OCI-M1 (cell line): ENCODE measurements around the gene MRPS7.
"Not testable (repeated sequence)": the region's sequence is repeated elsewhere in the genome, so short reads cannot be mapped to it uniquely, and the experiment has no call there.

ENCODE experiments used
- DNase-seq: peaks from one replicate; lab custom pipeline; 2025; lab: John Stamatoyannopoulos, UW

The MRPS7 gene

DNA sequence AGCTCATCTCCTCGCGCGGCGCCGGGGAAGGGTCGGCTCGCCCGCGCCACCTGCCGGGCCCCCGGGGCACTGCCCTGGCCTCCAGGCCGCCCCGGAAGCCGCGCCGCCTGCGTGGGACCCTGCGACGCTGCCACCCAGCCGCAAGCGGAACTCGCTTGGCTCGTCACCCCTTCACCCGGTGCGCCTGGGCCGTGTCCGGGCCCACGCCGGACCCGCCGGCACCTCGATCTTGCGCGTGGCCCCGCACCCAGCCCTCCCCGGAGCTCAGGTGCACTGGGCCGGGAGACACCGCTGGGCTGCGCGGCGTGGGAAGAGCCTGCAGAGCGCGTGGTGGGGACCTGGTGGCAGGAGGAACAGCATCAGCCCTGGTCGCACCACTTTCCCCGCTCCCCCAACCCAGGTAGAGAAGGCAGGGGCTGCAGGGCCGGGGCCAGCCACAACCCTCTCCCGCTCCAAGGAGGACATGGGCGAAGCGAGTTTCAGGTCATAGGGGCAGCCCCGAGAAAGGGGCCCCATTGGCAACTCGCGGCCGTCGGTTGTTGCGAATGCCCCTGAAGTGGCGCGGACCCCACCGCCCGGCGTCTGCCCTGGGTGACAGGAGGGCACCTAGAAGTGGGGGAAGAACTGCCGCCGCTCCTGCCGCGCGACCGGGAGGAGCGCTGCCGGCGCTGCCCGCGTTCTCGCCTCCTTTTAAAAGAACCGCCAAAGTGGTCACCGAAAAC, 9.7 kb downstream of the MRPS7 start:
- DNase-seq = peak; percentile 89

DNA sequence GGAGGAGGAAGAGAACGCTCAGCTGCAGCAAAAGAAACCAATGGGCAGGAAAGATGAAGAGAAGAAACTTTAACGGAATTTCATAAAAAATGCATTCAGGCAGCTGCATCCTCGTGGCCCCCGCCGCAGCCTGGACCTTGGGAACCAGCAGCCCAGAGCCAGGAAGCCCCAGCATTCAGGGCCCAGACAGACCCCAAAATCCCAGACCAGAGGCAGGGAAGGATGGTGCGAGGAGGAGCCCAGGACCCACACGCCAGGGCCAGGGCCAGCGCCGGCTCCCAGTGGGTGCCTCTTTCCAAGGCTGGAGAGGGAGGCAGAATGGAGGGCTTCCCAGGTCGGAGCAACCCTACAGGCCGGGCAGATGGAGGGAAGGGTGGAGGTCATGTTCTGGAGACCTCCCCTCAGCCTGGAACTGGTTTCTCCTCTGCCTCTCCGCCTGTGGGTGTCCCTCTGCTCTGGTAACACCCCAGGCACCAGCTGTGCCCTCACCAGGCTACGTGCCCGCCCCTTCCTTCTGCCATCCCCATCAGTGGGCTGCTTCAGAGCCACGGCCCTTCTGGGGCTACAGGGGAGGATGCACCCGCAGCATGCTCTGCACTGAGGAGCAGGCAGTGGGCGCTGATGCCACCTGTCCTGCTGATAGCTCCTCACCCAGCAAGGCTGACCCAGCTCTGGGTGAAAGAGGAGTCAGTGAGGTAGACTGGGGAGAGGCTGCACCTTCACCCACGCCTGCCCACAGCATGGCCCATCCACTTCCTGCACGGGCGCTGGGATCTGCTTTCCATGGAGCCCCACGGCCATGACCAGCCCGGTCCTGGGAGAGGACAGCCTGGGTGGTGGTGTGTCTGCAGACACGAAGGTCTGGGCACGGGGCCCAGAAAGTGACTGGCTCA, 10.5 kb downstream of the MRPS7 start:
- no peak for DNase-seq

DNA sequence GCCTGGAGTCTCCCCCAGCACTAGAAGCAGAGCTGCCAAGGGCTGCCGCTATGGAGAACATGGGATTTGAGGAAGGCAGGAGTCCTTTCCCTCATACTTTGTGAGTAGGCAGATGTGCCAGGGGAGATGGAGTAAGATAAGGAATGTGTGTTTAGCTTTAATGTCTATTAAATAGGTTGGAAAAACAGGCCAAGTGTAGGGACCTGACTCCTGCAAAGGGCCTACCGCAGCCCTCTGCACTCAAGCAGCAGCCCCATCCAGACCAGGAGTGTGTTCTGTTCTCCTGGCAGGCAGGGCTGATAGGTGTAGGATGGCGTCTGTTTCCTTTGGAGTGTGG, 11.1 kb downstream of the MRPS7 start:
- no peak for DNase-seq

DNA sequence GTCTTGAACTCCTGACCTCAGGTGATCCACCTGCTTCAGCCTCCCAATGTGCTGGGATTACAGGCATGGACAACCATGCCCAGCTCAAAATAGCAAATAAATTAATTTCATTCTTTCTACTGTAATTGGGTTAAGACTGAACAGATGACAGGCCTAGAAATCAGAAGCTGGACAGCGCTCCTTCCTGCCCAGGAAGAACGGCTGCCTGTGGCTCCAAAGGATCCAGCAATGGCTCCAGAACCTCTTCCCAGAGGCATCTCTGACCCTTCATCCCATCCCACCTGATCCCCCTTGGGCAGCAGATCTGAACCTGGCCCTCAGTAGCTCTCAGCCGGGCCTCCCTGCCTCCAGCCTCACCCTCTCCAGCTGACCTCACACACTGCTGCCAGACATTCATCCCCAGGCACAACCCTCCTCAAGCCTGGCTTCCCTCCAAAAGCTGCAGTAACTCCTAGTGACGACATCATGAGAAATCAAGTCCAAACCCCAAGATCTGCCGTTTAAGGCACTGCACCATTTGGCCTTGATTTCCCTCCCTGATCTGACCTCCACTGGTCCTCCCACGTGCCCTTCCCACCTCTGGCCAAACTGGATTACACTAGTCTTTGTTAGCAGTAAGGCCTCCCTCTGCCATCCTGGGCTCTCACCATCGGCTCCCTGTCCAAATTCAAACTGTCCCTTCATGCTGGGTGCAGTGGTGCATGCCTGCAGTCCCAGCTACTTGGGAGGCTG, 12.5 kb downstream of the MRPS7 start:
- DNase-seq = peak; percentile 9

DNA sequence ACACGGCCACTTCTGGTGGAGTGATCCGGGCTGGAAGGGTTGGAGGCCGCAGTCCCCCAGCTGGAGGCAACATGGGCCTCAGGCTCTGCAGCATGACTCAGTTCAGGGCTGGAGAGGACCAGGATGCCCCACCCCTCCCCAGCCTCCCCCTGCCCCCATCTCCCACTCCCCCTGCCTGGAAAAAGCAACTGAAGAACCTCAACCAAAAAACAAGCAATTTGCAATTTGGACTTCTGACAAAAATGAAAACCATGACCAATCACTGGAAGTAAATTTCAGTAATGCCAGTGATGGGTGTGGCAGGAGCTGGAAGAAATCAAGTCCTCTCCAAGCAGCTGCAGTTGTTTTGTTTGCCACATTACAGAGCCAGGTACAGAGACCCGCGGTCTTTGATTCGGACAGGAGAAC, 16.0 kb downstream of the MRPS7 start:
- no peak for DNase-seq

DNA sequence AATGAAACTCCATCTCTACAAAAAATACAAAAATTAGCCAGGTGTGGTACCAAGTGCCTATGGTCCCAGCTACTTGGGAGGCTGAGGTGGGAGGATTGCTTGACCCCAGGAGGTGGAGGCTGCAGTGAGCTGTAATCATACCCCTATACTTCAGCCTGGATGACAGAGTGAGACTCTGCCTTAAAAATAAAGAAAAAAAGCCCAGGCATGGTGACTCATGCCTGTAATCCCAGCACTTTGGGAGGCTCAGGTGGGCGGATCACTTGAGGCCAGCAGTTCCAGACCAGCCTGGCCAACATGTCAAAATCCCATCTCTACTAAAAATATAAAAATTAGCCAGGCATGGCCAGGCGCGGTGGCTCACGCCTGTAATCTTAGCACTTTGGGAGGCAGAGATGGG, 18.5 kb downstream of the MRPS7 start:
- DNase-seq = not testable (repeated sequence)

DNA sequence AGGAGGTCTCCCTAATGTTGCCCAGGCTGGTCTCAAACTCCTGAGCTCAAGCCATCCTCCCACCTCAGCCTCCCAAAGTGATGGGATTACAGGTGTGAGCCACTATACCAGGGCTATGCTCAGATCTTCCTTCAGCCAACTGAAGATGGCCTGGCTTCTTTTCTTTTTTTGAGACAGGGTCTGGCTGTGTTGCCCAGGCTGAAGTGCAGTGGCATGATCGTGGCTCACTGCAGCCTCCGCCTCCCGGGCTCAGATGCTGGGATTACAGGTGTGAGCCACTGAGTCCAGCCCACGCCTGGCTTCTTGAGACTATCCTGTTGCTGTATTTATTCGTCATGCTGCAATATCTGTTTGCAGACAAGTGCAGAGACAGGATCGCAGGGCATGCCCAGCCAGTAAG, 23.4 kb downstream of the MRPS7 start:
- no peak for DNase-seq

DNA sequence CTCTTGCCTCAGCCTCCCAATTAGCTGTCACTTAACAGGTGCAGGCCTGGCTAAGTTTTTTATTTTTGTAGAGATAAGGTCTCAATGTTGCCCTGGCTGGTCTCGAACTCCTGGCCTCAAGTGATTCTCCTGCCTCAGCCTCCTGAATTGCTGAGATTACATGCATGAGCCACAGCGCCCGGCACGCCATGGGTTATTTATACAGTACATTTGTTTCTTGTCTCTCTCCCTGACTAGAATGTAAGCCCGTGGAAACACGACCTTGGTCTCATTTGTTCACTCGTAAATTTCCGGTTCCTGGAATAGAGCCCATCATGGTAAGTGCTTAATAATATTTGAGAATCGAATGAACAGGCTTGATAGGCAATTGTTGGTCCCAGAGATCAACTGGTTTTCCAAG, 25.5 kb downstream of the MRPS7 start:
- DNase-seq = no peak

DNA sequence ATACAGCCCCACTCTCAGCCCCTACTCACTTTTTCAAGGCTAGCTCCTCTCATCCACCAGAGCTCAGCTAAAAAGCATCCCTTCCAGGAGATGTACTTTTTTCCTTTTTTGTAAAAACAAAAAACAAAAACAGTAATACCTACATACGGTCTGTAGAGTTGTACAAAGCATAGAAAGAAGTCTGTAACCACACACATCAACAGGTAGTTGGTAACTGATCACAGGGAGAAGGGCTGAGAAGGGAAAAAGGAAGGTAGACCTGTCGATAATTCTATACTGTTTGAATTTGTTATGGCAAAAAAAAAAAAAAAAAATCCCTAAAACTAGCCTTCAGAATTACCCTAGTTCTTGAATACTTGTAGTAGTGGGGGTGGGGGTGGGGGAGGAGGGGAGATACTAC, 26.7 kb downstream of the MRPS7 start:
- DNase-seq = no peak

DNA sequence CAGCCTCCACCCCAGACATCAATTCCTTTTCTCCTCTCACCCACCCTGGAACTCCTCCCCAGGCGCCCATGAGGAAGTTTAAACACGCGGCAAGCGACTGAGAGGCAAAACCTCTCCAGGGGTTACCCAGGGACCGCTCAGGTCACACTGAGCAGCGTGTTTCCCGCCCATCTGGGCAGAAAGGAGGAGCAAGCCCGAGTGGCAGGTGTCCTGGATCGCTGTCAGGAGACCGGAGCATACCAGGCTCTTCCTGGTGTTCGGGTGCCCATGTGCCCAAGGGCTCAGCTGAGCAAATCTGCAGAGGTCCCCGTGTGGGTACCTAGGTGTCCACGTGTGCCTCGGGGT, 27.1 kb downstream of the MRPS7 start:
- DNase-seq = peak; percentile 59

DNA sequence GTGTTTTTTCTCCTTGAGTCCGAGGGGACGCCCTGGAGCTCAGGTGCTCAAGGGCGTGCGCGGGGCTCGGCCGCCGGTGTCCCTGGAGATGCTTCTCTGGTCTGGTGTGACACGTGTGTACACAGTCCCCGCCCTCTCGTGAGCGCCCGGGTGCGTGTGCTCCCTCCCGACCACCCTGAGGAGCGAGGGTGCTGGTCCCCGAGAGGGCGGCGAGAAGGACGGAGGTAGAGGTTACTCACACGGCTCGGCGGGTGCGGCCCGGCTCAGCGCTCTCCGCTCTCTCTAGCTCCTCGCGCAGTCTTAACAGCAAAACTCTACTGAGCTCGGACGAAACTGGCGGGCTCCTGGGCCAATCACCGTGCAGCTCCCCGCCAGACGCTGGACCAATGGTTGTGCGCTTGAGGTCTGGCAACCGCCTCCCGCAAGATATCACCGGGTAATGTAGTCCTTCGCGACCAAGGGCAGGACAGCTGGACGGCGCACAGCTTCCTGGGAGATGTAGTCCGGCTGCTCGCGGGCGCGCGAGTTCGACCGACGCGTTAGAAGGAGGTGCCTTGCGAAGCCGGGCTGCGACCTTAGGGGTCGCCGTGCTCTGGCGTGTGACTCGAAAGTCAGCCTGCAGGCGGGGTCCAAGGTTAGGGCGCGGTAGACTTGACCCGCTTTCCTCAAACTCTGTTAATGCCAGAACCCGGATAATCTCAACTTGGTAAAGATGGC, 27.6 kb downstream of the MRPS7 start, which contains the start of gene SLC25A19:
Gene SLC25A19, minus strand, starts transcription at position 319 of the 717 bp plus-strand sequence. CDS start 2,669 bp downstream, outside the sequence.
- DNase-seq = peak; percentile 99

DNA sequence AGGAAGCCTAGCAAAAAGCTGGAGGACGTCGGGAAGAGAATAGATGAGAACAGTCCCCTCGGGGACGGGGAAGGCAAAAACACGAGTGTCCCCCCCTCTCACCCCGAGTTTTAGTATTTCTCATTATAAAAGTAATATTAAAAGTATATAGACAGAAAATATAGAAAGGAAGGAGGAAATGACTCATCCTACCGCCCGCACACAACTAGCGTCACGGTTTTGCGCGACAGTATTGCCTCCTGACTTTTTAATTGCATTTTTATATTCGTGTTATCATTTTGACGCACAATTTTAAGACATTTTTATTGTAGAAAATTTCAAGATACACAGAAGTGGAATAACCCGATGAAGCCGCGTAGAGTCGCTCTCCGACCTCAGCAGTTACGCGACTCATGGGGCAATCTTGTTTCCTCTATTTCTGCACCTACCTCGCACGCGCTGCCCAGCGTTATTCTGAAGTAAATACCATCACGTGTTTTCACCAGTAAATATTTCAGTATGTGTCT, 28.2 kb downstream of the MRPS7 start:
- DNase-seq = peak; percentile 91

DNA sequence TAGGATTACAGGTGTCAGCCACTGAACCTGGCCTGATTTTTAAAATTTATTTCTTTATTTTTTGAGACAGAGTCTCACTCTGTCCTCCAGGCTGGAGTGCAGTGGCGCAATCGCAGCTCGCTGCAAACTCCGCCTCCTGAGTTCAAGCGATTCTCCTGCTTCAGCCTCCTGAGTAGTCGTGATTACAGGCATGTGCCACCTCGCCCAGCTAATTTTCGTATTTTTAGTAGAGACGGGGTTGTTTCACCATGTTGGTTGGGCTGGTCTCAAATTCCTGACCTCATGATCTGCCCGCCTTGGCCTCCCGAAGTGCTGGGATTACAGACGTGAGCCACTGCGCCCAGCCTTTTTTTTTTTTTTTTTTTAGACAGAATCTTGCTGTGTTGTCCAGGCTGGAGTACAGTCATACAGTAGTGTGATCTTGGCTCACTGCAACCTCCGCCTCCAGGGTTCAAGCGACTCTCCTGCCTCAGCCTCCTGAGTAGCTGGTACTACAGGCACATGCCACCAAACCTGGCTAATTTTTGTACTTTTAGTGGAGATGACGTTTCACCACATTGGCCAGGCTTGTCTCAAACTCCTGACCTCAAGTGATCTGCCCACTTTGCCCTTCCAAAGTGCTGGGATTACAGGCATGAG, 31.2 kb downstream of the MRPS7 start:
- not testable (repeated sequence) for DNase-seq

DNA sequence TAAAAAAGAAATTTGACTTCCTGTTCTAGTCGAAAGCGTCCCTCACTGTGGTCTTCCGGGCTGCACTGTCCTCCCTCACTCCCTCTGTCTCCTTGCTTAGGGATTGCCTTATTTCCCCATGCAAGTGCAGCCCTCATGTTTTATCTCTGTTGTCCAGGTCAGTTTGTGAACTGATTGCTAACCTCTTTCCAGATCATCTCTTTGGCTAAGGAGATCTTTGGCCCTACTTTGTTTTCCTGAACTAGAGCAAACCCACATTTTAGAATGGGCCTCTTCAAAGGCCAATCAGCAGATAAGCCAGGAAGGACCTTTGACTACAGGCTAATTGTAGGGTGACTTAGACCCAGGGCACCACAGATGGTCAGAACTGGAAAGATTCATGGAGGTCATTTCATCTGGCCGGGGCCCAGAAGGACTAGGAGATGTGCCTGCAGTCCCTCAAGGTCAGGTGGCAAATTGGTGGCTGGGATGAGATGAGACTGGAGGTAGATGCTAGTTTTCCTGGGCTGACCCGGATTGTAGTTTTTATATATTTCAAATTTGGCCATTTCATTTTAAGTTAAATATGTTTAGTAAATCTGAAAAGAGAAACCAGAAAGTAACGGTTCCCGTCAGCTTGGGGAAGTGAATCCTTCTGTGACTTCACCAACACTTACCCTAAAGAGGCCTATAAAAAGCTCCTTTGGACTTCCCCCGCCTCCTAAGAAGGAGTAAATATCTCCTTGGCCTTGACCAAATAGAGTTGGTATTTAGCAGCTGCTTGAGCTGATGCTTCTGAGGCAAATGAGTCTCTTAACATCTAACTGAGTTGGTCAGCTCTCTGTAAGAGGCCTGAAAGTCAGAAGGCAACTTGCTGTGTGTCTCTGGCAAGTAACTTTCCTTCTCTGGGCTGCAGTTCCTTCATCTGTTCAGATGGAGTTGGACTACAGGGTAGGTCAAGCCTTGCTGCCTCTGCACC, 33.8 kb downstream of the MRPS7 start:
- peak; percentile 7 for DNase-seq

DNA sequence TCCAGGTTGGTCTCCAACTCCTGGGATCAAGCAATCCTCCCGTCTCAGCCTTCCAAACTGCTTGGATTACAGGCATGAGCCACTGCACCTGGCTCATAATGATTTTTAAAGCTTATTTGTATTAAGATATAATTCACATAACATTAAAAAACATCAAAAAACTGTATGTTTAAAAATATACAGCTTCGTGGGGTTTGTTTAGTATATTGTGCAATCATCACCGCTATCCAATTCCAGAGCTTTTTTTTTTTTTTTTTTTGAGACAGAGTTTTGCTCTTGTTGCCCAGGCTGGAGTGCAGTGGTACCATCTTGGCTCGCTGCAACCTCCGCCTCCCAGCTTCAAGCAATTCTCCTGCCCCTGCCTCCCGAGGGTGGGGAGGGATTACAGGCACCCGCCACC, 38.6 kb downstream of the MRPS7 start:
- no peak for DNase-seq

DNA sequence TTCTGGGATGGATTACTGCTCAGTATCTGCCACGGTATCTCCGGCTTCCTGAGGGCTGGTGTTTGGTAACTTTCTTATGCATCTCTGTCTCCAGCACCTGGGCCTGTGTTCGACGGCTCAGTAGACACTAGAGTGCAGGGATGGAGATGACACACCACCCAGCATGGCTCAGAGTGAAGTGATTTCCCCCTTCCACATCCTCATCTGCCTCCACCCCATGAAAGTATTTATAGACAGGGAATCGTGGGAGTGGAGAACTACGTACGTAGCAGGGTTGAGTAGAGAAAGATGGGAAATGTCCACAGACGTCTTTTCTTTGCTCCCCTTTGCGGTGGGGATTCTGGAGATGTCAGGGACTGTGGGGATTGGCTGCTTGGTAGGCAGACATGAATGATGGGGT, 39.4 kb downstream of the MRPS7 start:
- no peak for DNase-seq

DNA sequence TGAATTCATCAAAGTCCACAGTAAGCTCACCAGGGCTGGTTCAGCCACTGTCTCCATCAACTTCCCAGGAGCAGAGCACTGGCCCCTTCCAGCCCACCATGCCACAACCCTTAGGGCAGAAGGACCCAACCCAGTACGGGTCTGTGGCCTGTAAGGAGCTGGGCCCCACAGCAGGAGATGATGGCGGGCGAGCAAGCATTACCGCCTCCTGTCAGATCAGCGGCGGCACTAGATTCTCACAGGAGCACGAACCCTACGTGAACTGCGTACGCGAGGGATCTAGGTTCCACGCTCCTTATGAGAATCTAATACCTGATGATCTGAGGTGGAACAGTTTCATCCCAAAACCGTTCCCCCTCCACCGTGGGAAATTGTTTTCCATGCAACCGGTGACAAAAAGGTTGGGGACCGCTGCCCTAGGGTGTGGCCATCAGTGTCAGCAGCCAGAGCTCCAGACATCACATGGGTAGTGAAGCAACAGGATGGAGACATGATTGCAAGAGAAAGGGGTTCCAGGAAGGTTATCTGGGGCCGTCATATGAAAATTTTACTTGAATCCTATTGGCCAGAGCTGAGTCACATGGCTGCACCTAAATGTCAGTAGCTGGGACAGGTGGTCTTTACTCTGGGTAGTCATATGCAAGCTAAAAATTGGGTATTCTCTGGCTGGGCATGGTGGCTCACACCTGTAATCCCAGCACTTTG, 40.0 kb downstream of the MRPS7 start:
- no peak for DNase-seq

DNA sequence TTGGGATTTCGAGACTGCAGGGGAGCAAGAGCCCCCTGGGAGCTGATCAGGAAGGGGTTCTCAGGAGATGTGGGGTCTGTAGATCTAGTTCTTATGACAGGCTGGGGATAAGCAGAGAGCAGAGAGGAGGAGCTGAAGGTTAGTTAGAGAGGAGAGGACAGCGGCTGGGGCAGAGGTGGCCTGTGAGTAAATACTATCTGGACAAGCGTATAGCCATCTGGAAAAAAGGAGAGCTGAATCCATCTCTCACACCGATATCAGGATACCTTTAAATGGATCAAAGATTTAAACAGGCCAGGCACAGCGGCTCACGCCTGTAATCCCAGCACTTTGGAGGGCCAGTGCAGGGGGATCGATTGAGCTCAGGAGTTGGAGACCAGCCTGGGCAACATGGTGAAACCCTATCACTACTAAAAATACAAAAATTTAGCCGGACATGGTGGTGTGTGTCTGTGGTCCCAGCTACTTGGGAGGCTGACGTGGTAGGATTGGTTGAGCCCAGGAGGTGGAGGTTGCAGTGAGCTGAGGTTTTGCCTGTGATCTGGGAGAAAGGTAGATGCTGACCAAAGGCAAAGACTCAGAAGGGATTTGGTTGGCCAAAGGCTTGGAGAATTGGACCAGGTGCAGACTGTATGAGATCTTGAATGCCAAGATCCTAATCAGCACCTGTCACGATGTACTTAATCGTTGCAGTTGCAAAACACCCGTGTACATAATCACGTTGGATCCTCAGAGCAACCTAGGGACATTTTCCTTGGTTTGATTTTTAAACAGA, 46.5 kb downstream of the MRPS7 start:
- no peak for DNase-seq
